Osteoblast (primary cell): ENCODE results near the gene IGF2BP2. TPM values are rescaled to one million over a fixed set of nuclear protein-coding genes. Genes with fewer than 3 reads are reported as not detected.

ENCODE experiments used
- DNase-seq: peaks from one replicate; pipeline ENCODE4 v3.0.0; 2011; ENCODE audit warnings: low spot score, mixed read lengths; ENCODE audit not compliant: insufficient read length; ENCODE audit errors: missing footprints
- H2AFZ ChIP-seq: 2 replicates; pipeline ENCODE4 v1.6.0; 2011; ENCODE audit warnings: mild to moderate bottlenecking, low read length
- H3K27ac ChIP-seq: 2 replicates; pipeline ENCODE4 v1.5.1; 2011; ENCODE audit warnings: mild to moderate bottlenecking, low read depth, low read length, moderate library complexity
- H3K27me3 ChIP-seq: 2 replicates; pipeline ENCODE4 v1.6.0; 2012; ENCODE audit warnings: mild to moderate bottlenecking, control low read depth, inconsistent platforms, low read length, moderate library complexity; ENCODE audit not compliant: insufficient read depth
- H3K36me3 ChIP-seq: 2 replicates; pipeline ENCODE4 v1.5.1; 2011; ENCODE audit warnings: mild to moderate bottlenecking, low read length, control low read depth, moderate library complexity; ENCODE audit not compliant: insufficient read depth
- H3K4me1 ChIP-seq: 2 replicates; pipeline ENCODE4 v1.5.1; 2011; ENCODE audit warnings: mild to moderate bottlenecking, low read length, control low read depth, moderate library complexity; ENCODE audit not compliant: insufficient read depth
- H3K4me2 ChIP-seq: 2 replicates; pipeline ENCODE4 v1.6.0; 2011; ENCODE audit warnings: mild to moderate bottlenecking, low read length; ENCODE audit not compliant: insufficient read depth
- H3K4me3 ChIP-seq: fragments of 200-600 bp; sonication (generic); 3 replicates; pipeline ENCODE4 v1.5.1; 2012; ENCODE audit warnings: mild to moderate bottlenecking, low read length, inconsistent platforms; ENCODE audit not compliant: insufficient read depth
- H3K79me2 ChIP-seq: 2 replicates; pipeline ENCODE4 v1.6.0; 2012; ENCODE audit warnings: mild to moderate bottlenecking, low read length, control low read depth, inconsistent platforms; ENCODE audit not compliant: insufficient read depth
- H3K9me3 ChIP-seq: 2 replicates; pipeline ENCODE4 v1.5.1; 2011; ENCODE audit warnings: low read depth, low read length, control low read depth
- H4K20me1 ChIP-seq: 2 replicates; pipeline ENCODE4 v1.6.0; 2012; ENCODE audit warnings: mild to moderate bottlenecking, low read length, control low read depth; ENCODE audit not compliant: insufficient read depth
- CTCF ChIP-seq: IDR thresholded peaks from 2 replicates; pipeline ENCODE4 v1.5.1; 2011; ENCODE audit warnings: mild to moderate bottlenecking, low read depth, low read length, moderate library complexity; ENCODE audit errors: extremely low read depth
- total RNA-seq: library from RNA; depleted of rRNA; stranded (reverse); fragments of >200 nt; gene quantifications from 2 replicates; pipeline ENCODE4 v1.2.3, GENCODE V29; 2012

The IGF2BP2 gene
- total RNA-seq, 1 donor, result 81.8 TPM

GRCh38 chr3:185739264-185739701 lies 85.6 kb downstream of the IGF2BP2 start:
- Histone ChIP-seq H2AFZ (no peak overlapping the region), H4K20me1 (peaks cover 17% of the 10 kb centered on the region), H3K79me2 (peaks cover 89% of the 10 kb centered on the region), H3K9me3 (no peaks in the 10 kb centered on the region), H3K27ac (peak overlapping the region; percentile 17), H3K36me3 (no peaks in the 10 kb centered on the region), H3K4me3 (no peak overlapping the region), H3K4me1 (peaks cover 29% of the 10 kb centered on the region), H3K4me2 (peak overlapping the region; percentile 48), H3K27me3 (no peaks in the 10 kb centered on the region)
- TF ChIP-seq CTCF, result no peak
- DNase-seq, result peak; percentile 49

GRCh38 chr3:185737740-185738680 lies 86.8 kb downstream of the IGF2BP2 start:
- Histone ChIP-seq H3K27me3 (no peaks in the 10 kb centered on the region), H3K36me3 (no peaks in the 10 kb centered on the region), H3K27ac (peak overlapping the region; percentile 16), H3K79me2 (peaks cover 85% of the 10 kb centered on the region), H3K4me3 (no peak overlapping the region), H3K9me3 (no peaks in the 10 kb centered on the region), H4K20me1 (peaks cover 17% of the 10 kb centered on the region), H3K4me2 (no peak overlapping the region), H3K4me1 (peaks cover 38% of the 10 kb centered on the region), H2AFZ (no peak overlapping the region)
- TF ChIP-seq CTCF, result no peak
- DNase-seq, result no peak

GRCh38 chr3:185737020-185737419 lies 87.8 kb downstream of the IGF2BP2 start:
- H3K4me2 ChIP-seq, result no peak overlapping the region
- peaks cover 48% of the 10 kb centered on the region for H3K4me1 ChIP-seq
- H3K36me3 ChIP-seq, result no peaks in the 10 kb centered on the region
- H3K27ac ChIP-seq, result no peak overlapping the region
- peaks cover 17% of the 10 kb centered on the region for H4K20me1 ChIP-seq
- DNase-seq, result peak; percentile 11
- no peaks in the 10 kb centered on the region for H3K9me3 ChIP-seq
- no peaks in the 10 kb centered on the region for H3K27me3 ChIP-seq
- no peak for TF ChIP-seq CTCF
- peaks cover 80% of the 10 kb centered on the region for H3K79me2 ChIP-seq
- no peak overlapping the region for H2AFZ ChIP-seq
- H3K4me3 ChIP-seq, result no peak overlapping the region

- H2AFZ ChIP-seq, result no peak overlapping the region
- H3K79me2 ChIP-seq, result peaks cover 78% of the 10 kb centered on the region
- no peaks in the 10 kb centered on the region for H3K36me3 ChIP-seq
- peaks cover 64% of the 10 kb centered on the region for H3K4me1 ChIP-seq
- DNase-seq, result peak; percentile 13
- peaks cover 17% of the 10 kb centered on the region for H4K20me1 ChIP-seq
- no peaks in the 10 kb centered on the region for H3K9me3 ChIP-seq
- no peak overlapping the region for H3K4me3 ChIP-seq
- peak overlapping the region; percentile 8 for H3K27ac ChIP-seq
- no peak overlapping the region for H3K4me2 ChIP-seq
- TF ChIP-seq CTCF, result no peak
- H3K27me3 ChIP-seq, result no peaks in the 10 kb centered on the region
These were observed 90.1 kb downstream of the IGF2BP2 start for GRCh38 chr3:185734725-185735096.
